GM10847 (cell line): ENCODE results near the gene C12orf50.

Experiments
- POLR2A ChIP-seq: IDR thresholded peaks from 2 replicates; pipeline ENCODE4 v1.6.1; 2011; ENCODE audit not compliant: insufficient read length; ENCODE audit errors: extremely low read depth

C12orf50 gene

GRCh38 chr12:88001327-88001726, 27.9 kb downstream of the C12orf50 start:
- TF ChIP-seq POLR2A: no peak

- no peak for TF ChIP-seq POLR2A
Measured at GRCh38 chr12:87995581-87996178, 33.5 kb downstream of the C12orf50 start.

GRCh38 chr12:87991483-87991882, 37.7 kb downstream of the C12orf50 start:
- no peak for TF ChIP-seq POLR2A

GRCh38 chr12:87988534-87988933, 40.7 kb downstream of the C12orf50 start:
- no peak for TF ChIP-seq POLR2A

- no peak for TF ChIP-seq POLR2A
Measured at GRCh38 chr12:87985069-87985675, 44.0 kb downstream of the C12orf50 start.

- TF ChIP-seq POLR2A: no peak
Measured at GRCh38 chr12:87982208-87982607, 47.0 kb downstream of the C12orf50 start.

GRCh38 chr12:87981495-87981894, 47.7 kb downstream of the C12orf50 start:
- no peak for TF ChIP-seq POLR2A

GRCh38 chr12:87975879-87976278, 53.3 kb downstream of the C12orf50 start:
- no peak for TF ChIP-seq POLR2A

- no peak for TF ChIP-seq POLR2A
Measured at GRCh38 chr12:87967871-87968270, 61.3 kb downstream of the C12orf50 start.

- no peak for TF ChIP-seq POLR2A
Measured at GRCh38 chr12:87960566-87960965, 68.6 kb downstream of the C12orf50 start.

GRCh38 chr12:87953256-87953860, 75.8 kb downstream of the C12orf50 start:
- TF ChIP-seq POLR2A: no peak

GRCh38 chr12:87952850-87953249, 76.4 kb downstream of the C12orf50 start:
- no peak for TF ChIP-seq POLR2A

- TF ChIP-seq POLR2A: no peak
Measured at GRCh38 chr12:87952223-87952622, 77.0 kb downstream of the C12orf50 start.

GRCh38 chr12:87943762-87944161, 85.4 kb downstream of the C12orf50 start:
- TF ChIP-seq POLR2A: no peak

- TF ChIP-seq POLR2A: no peak
Measured at GRCh38 chr12:87943023-87943422, 86.2 kb downstream of the C12orf50 start.

GRCh38 chr12:87939182-87939581, 90.0 kb downstream of the C12orf50 start:
- TF ChIP-seq POLR2A: no peak

- no peak for TF ChIP-seq POLR2A
Measured at GRCh38 chr12:87935216-87935615, 94.0 kb downstream of the C12orf50 start.
